ENCODE results near the gene DUSP3.

DNA sequence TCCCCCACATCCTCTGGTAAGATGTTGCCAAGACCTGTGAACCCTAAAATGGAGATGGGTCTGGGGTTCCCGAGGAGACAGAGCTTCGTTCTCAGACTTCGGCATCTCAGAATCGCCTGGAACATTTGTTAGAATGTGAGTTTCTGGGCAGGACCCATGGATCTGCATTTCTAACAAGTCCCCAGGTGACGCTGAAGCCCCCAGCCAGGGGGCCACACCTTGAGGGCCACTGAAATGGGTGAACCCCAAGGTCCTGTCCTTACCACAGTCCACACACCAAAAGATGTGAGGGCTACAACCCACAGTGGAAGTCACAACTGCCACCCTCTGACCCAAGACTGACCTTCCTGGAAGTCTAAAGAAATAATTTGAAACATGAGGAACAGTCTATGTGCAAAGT, 40.2 kb upstream of the DUSP3 start:
- TF ChIP-seq, protein P1, sequence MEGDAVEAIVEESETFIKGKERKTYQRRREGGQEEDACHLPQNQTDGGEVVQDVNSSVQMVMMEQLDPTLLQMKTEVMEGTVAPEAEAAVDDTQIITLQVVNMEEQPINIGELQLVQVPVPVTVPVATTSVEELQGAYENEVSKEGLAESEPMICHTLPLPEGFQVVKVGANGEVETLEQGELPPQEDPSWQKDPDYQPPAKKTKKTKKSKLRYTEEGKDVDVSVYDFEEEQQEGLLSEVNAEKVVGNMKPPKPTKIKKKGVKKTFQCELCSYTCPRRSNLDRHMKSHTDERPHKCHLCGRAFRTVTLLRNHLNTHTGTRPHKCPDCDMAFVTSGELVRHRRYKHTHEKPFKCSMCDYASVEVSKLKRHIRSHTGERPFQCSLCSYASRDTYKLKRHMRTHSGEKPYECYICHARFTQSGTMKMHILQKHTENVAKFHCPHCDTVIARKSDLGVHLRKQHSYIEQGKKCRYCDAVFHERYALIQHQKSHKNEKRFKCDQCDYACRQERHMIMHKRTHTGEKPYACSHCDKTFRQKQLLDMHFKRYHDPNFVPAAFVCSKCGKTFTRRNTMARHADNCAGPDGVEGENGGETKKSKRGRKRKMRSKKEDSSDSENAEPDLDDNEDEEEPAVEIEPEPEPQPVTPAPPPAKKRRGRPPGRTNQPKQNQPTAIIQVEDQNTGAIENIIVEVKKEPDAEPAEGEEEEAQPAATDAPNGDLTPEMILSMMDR (IDR thresholded peaks at IDR 0.05; ENCODE audit: low read depth, low read length): no peak
- no peak for TF ChIP-seq EZH2phosphoT487 (IDR thresholded peaks at IDR 0.05; ENCODE audit: low read depth)
